ENCODE data around the gene NRIP3.

DNA sequence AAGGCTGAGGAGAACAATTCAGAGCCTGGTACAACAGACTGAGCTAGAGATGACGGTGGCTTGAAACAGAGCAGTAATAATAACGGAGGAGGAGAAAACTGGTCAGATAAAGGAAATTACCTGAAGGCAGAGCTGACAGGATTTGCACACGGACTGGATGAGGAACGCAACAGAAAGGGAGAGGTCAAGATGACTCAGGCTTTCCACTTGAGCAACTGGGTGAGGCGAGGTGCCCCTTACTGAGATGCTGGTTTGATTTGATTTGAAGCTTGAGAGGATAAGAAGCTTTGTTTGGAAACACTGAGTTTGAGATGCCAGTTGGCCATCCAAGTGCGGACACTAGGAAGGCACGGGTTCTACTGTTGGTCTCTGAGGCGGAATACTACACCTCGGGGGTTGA is 35.4 kb upstream of the NRIP3 start:
- TF ChIP-seq EZH2 (IDR thresholded peaks at IDR 0.05; ENCODE audit: low read length) (no peak), CTCF (optimal IDR thresholded peaks at IDR 0.05 in 1 of 3, IDR thresholded peaks at IDR 0.05 in 1 of 3, conservative IDR thresholded peaks at IDR 0.05 in 1 of 3; ENCODE audit: extremely low read depth in 1 of 3, insufficient read depth in 2 of 3, low read length in 3 of 3) (no peak)
